BJ (cell line): Measurements from ENCODE around the gene UBASH3A. TPM values are rescaled to one million over a fixed set of nuclear protein-coding genes. Genes with fewer than 3 reads are reported as not detected.

ENCODE experiments used
- CTCF ChIA-PET: fragments of 350-600 bp; formaldehyde crosslinking; extraction: SDS; loops from one replicate; lab custom pipeline; 2021; ENCODE audit warnings: antibody characterized with exemption, inconsistent platforms; lab: Yijun Ruan, JAX
- POLR2A ChIA-PET: fragments of 300-600 bp; sonication (Branson Sonifier 250); formaldehyde crosslinking; extraction: SDS; loops from one replicate; lab custom pipeline; 2021; ENCODE audit warnings: antibody characterized with exemption; lab: Charles Lee
- DNase-seq: peaks from one replicate; pipeline ENCODE4 v3.0.0-alpha.2; 2011; ENCODE audit warnings: low read depth
- H3K27me3 ChIP-seq: 2 replicates; pipeline ENCODE4 v1.6.0; 2011; ENCODE audit warnings: low read length; ENCODE audit not compliant: control insufficient read depth, insufficient read depth
- H3K36me3 ChIP-seq: 2 replicates; pipeline ENCODE4 v1.5.1; 2011; ENCODE audit warnings: low read length; ENCODE audit not compliant: control insufficient read depth, insufficient read depth
- H3K4me3 ChIP-seq: 2 replicates; pipeline ENCODE4 v1.5.1; 2011; ENCODE audit warnings: low read depth, mild to moderate bottlenecking, control low read depth, low read length
- CTCF ChIP-seq: IDR thresholded peaks from 2 replicates; pipeline ENCODE4 v1.5.1; 2011; ENCODE audit warnings: low read depth, mild to moderate bottlenecking, control low read depth, inconsistent platforms, low read length, moderate library complexity; ENCODE audit not compliant: insufficient read depth
- polyA plus RNA-seq: library from polyadenylated mRNA; depleted of rRNA; stranded (reverse); fragments of >200 nt; gene quantifications from 2 replicates; pipeline ENCODE4 v1.2.3, GENCODE V29; 2011

Gene UBASH3A
- polyA plus RNA-seq, 1 experiment = not detected

GRCh38 chr21:42383331-42383730 is 20.4 kb upstream of the UBASH3A start:
- no peak for TF ChIP-seq CTCF
- POLR2A ChIA-PET = no interaction called here

GRCh38 chr21:42384156-42384945 is 19.4 kb upstream of the UBASH3A start:
- H3K27me3 ChIP-seq = no peaks in the 10 kb centered on the region
- no peak overlapping the region for H3K4me3 ChIP-seq
- DNase-seq = no peak
- ChIA-PET CTCF (no interaction called here), POLR2A (no interaction called here)
- TF ChIP-seq CTCF = no peak
- H3K36me3 ChIP-seq = no peaks in the 10 kb centered on the region

More at GRCh38 chr21:42383331-42383730, 20.4 kb upstream of the UBASH3A start:
- Histone ChIP-seq H3K27me3 (no peaks in the 10 kb centered on the region), H3K36me3 (no peaks in the 10 kb centered on the region), H3K4me3 (no peak overlapping the region)
- CTCF ChIA-PET = no interaction called here
- DNase-seq = no peak

- ChIA-PET CTCF (no interaction called here), POLR2A (no interaction called here)
- Histone ChIP-seq H3K36me3 (no peaks in the 10 kb centered on the region), H3K27me3 (no peaks in the 10 kb centered on the region), H3K4me3 (no peak overlapping the region)
- no peak for DNase-seq
- no peak for TF ChIP-seq CTCF
These were observed 18.7 kb upstream of the UBASH3A start for GRCh38 chr21:42384989-42385388.

- ChIA-PET CTCF (no interaction called here), POLR2A (no interaction called here)
- no peaks in the 10 kb centered on the region for H3K27me3 ChIP-seq
- no peak overlapping the region for H3K4me3 ChIP-seq
- no peak for DNase-seq
- H3K36me3 ChIP-seq = no peaks in the 10 kb centered on the region
- TF ChIP-seq CTCF = no peak
These were observed 18.1 kb upstream of the UBASH3A start for GRCh38 chr21:42385619-42386018.

GRCh38 chr21:42386034-42386591 is 17.6 kb upstream of the UBASH3A start:
- Histone ChIP-seq H3K27me3 (no peaks in the 10 kb centered on the region), H3K36me3 (no peaks in the 10 kb centered on the region), H3K4me3 (no peak overlapping the region)
- DNase-seq = no peak
- TF ChIP-seq CTCF = no peak
- CTCF ChIA-PET = no interaction called here
- POLR2A ChIA-PET = no interaction called here
